Activated gamma-delta T cell treated with anti-CD3 and anti-CD28 coated beads, Interleukin-2, amount 50 U/mL, for 16 hours (primary cell): ENCODE measurements around the gene CTF1.
A peak's percentile ranks its signal among the peaks of the same experiment; 100 is the strongest.
"Not testable (repeated sequence)": the region's sequence is repeated elsewhere in the genome, so short reads cannot be mapped to it uniquely, and the experiment has no call there.

ENCODE experiments used
- DNase-seq: peaks from one replicate; pipeline ENCODE4 v3.0.0-alpha.2; 2020; ENCODE audit warnings: low read depth

The CTF1 gene, protein sequence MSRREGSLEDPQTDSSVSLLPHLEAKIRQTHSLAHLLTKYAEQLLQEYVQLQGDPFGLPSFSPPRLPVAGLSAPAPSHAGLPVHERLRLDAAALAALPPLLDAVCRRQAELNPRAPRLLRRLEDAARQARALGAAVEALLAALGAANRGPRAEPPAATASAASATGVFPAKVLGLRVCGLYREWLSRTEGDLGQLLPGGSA

GRCh38 chr16:30896261-30896888, at the start of gene CTF1:
Gene CTF1, plus strand, starts transcription at chr16:30896614. Its CDS starts 30 bp downstream, at chr16:30896644.
- no peak for DNase-seq

DNA sequence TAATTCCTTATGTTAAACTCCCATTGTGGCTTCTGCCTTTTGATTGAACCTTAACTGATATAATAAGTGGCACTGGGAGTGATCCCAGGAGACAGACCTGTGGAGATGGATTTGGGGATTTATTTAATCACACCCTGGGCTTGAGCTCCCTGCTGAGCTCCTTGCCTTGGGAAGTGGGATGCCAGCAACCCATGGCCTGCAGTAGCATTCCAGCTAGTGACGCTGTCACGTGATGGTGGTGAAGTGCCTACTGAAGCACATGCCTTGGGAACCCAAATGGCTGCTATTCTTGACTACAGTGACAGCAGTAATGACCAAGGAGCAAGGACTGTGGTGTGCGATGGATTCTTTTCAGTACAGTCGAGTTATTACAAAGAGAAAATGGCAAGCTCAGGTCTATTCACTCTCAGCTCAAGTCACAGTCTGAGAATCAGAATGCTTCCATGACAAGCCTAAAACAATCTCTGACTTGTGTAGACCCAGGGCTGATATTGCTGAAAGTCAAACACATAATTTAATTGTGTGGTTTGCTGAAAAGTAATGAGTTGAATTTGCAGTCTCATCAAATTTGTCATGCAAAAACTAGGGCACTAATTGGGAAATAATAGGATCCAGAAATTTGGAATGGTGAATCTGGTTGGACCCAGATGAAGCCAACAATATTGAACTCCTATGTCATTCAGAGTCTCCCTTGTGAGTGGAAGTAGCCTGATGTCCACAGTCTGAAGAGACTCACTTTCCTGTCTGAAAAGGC, 49.6 kb upstream of the CTF1 start:
- no peak for DNase-seq

DNA sequence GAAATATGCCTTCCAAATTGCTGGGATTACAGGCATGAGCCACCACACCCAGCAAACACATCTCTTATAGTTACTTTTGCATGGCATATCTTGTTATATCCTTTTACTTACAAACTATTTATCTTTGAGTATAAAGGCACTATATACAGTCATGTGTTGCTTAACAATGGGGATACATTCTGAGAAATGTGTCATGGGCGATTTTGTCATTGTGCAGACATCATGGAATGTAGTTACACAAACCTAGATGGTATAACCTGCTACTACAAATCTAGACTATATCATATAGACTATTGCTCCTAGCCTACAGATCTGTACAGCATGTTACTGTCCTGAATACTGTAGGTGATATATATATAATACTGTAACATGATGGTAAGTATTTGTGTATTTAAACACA, 46.2 kb upstream of the CTF1 start:
- no peak for DNase-seq

DNA sequence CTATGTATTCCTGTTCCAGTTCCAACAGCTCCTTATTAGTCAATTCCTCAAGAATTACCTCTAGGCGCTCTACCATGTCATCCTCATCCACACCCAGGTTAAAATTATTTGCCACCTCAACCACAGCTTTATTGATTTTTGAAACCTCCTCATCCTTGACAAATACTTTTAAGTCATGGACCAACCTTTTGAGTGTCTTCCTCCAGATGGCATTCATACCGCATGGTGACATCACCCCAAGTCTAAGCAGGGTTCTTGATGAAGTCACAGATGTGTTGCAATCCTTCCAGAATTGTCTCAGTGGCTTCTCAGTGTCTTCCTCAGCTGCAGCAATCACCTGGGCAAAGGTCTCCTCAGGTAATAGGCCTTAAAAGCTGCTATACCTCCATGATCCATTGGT, 42.7 kb upstream of the CTF1 start:
- DNase-seq: no peak

DNA sequence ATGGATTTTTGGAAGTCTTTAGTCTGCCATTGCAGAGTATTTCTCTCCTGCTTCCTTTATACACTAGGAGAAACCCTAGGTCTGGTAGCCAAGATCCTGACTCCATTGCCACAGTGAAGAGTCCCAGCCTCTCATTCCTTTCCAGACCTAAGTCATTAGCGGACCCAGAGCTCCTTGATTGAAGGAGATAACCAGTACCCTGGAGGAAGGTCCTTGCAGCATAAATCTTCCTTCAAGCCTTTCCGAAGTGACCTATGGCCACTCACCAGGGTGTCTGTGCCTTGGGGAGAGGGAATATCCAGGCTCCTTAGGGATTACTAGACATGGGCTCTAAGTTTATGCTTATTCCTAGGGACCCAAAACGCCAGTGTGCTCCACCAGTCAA, 38.3 kb upstream of the CTF1 start:
- no peak for DNase-seq

GRCh38 chr16:30858829-30859423, 37.5 kb upstream of the CTF1 start:
- no peak for DNase-seq

DNA sequence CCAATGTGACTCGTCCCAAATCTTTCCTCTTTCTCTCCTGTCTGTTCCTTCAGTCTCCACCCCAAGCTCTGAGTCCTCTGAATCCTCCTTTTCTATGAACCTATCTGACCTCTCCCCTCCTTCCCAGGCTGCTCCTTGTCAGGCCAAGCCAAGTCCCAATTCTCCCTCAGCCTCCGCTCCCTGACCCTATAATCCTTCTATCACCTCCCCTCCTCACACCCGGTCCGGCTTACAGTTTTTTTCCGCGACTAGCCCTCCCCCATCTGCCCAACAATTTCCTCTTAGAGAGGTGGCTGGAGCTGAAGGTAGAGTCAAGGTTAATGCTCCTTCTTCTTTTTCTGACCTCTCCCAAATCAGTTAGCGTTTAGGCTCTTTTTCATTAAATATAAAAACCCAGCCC, 35.7 kb upstream of the CTF1 start:
- DNase-seq: not testable (repeated sequence)

DNA sequence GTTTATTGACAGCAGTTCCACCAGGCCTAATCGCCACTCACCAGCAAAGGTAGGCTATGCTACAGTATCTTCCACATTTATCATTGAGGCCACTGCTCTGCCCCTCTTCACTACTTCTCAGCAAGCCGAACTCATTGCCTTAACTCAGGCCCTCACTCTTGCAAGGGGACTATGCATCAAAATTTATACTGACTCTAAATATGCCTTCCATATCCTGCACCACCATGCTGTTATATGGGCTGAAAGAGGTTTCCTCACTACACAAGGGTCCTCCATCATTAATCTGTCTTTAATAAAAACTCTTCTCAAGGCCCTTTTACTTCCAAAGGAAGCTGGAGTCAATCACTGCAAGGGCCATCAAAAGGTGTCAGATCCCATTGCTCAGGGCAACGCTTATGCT, 33.2 kb upstream of the CTF1 start:
- not testable (repeated sequence) for DNase-seq

DNA sequence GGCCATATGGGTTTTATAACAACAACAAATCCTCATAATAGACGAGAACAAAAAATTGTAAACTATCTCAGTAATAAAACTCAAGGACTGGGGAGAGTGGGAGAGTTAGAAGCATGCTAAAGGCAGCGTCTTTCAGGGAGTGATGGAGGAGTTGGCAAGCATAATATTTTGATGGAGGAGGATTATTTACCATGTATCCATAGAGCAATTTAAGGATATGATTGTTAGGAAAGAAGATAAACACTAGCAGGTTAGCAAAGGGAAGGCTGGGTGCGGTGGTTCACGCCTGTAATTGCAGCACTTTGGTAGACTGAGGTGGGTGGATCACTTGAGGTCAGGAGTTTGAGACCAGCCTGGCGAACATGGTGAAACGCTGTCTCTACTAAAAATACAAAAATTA, 30.4 kb upstream of the CTF1 start:
- DNase-seq: no peak

- no peak for DNase-seq
These were observed 28.7 kb upstream of the CTF1 start for GRCh38 chr16:30867747-30868146.

- DNase-seq: no peak
These were observed 25.5 kb upstream of the CTF1 start for GRCh38 chr16:30870904-30871303.

- DNase-seq: no peak
These were observed 22.1 kb upstream of the CTF1 start for GRCh38 chr16:30874244-30874820.

GRCh38 chr16:30874821-30875717, 21.3 kb upstream of the CTF1 start:
- peak; percentile 81 for DNase-seq

DNA sequence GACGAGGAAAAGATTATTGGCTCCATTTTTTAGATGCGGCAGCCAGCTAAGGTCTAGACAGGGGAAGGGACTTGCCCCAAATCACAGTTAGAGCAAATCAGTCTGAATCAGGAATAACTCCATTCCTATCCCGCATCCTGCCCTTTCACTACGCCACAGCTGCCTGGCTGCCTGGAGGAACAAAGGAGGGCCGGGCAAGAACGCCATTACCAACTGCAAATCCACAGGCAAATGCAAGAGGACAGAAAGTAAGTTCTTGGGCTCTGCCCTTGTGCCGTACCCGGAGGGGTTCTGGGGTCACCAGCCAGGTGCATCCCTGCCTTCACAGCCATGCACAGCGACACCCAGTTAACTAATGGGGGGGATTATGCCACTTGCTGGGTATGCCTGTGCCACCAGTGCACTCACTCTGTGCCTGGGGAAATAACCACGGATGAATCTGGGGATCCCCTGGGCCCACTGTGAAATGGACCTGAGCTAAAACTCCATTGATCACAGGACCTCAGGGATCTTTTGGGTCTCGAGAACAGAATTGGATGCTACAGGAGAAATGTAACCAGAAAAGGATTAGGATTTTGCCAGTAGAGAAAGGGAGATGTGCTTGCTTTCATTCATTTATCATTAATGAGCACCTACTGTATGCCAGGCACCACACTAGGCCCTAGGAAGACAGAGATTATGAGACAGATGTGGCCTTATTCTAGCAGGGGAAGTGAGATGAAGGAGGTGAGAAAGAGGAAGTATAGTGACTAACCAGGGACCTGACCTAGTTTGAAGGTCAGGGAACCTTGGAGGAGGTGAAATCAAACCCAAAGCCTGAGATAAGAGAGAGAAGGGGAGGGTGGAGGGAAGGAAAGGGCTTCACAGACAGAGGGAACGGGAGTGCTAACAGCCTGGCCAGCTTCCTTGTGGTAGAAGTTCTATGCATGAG, 20.3 kb upstream of the CTF1 start:
- DNase-seq: no peak

- DNase-seq: no peak
These were observed 19.5 kb upstream of the CTF1 start for GRCh38 chr16:30876867-30877266.

DNA sequence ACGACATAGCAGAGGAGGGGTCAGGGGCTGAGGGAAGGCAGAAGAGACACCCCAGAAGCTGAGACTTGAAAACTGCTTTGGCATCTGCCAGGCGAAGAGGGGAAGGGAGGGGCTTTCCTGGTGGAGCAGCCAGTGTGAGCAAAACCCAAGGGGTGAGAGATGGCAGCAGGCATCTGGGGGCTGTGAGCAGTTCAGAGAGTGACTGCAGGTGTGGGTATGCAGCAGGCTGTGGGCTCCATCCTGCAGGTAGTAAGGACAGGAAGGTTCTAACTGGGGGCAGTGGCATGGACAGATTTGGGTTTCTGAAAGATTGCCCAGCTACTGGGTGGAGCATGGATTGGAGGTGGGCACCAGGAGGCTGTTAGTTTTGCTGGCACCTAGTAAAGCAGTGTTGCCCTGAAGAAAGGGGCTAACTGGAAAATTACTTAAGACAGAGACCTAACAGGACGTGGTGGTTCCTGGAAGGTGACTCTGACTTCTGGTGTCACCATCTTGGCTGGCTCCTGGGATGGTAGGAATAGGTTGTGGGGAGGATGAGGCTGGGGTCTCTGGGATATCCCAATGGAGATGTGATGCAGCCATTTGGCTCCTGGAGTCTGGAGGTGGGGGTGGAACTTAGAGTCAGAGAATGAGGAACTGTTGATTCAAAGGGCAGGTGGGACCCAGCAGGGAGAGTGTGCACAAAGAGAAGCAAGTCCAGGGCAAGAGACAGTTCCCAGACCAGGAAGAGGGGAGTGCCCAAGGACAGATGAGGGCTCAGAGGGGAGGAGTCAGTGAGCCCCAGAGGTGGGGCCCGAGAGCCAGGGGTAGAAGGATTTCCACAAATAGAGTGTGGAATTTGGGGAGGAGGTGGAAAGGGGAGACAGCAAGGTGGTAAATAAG, 13.7 kb upstream of the CTF1 start:
- DNase-seq: no peak

- DNase-seq: no peak
These were observed 11.7 kb upstream of the CTF1 start for GRCh38 chr16:30884760-30885159.

DNA sequence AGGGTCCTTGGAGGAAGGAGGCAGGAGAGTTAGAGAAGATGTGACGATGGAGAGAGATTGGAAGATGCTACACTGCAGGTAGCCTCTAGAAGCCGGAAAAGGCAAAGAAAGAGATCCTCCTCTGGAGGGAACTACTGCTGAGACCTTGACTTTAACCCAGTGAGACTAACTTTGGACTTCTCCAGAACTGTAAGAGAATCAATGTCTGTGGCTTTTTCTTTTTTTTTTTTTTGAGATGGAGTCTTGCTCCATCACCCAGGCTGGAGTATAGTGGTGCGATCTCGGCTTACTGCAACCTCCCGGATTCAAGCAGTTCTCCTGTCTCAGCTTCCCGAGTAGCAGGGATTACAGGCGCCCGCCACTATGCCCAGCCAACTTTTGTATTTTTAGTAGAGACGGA, 11.2 kb upstream of the CTF1 start:
- DNase-seq: no peak

DNA sequence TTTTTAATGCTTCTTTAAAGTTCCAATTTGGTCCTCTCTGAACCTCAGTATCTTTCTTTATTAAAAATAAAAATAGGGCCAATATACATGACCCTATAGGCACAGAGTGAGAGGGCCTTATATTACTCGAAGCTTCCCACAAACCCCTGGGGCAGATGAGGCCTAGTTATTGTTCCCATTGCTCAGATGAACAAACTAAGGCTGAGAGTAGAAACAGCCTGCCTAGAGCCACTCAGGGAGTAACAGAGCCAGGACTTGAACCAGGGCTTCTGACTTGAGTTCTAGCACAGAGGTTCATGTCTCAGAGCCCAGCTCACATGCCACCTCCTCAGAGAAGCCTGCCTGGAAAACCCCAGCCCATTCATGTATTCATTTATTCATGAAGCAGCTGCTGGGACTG, 10.3 kb upstream of the CTF1 start:
- no peak for DNase-seq

- no peak for DNase-seq
These were observed 8.5 kb upstream of the CTF1 start for GRCh38 chr16:30887927-30888326.
